Right lung (tissue), 5 donors: ENCODE measurements around the gene TNS3. TPM values are rescaled to one million over a fixed set of nuclear protein-coding genes. Genes with fewer than 3 reads are reported as not detected.
"Not testable (repeated sequence)": the region's sequence is repeated elsewhere in the genome, so short reads cannot be mapped to it uniquely, and the experiment has no call there.

Source experiments
- DNase-seq, 2 donors: peaks; one replicate each; pipeline ENCODE4 v3.0.0-alpha.2; 2013
- polyA plus RNA-seq, 5 donors: library from polyadenylated mRNA; unstranded; fragments of 120-200 nt; gene quantifications; one replicate each; pipeline versions ENCODE4 v1.2.1 to v1.2.3, GENCODE V29; 2013; ENCODE audit warnings: inconsistent platforms in 1 of 5, low replicate concordance in 1 of 5; ENCODE audit not compliant: insufficient read length in 5 of 5, insufficient read depth in 1 of 5

The TNS3 gene
- polyA plus RNA-seq, 5 donors = 76.8 to 102 (median 95.4) TPM

- DNase-seq = no peak
Measured at GRCh38 chr7:47543056-47543455, 38.9 kb downstream of the TNS3 start.

GRCh38 chr7:47542051-47542450, 39.9 kb downstream of the TNS3 start:
- DNase-seq = no peak

GRCh38 chr7:47541485-47541884, 40.4 kb downstream of the TNS3 start:
- not testable (repeated sequence) for DNase-seq

- no peak for DNase-seq
Measured at GRCh38 chr7:47540387-47541350, 41.2 kb downstream of the TNS3 start.

- DNase-seq = no peak
Measured at GRCh38 chr7:47540053-47540386, 41.9 kb downstream of the TNS3 start.

GRCh38 chr7:47539398-47540052, 42.4 kb downstream of the TNS3 start:
- DNase-seq = no peak

GRCh38 chr7:47538846-47539311, 43.0 kb downstream of the TNS3 start:
- no peak for DNase-seq

- DNase-seq = peak; percentile 58 to 60
Measured at GRCh38 chr7:47537716-47538675, 43.9 kb downstream of the TNS3 start.

GRCh38 chr7:47536661-47537611, 45.0 kb downstream of the TNS3 start:
- peak; percentile 57 to 59 for DNase-seq

GRCh38 chr7:47535704-47536628, 45.9 kb downstream of the TNS3 start:
- DNase-seq = no peak

GRCh38 chr7:47535035-47535703, 46.7 kb downstream of the TNS3 start:
- DNase-seq = no peak

GRCh38 chr7:47534322-47535034, 47.4 kb downstream of the TNS3 start:
- no peak for DNase-seq

- DNase-seq = no peak
Measured at GRCh38 chr7:47531584-47532492, 50.1 kb downstream of the TNS3 start.

GRCh38 chr7:47529826-47530555, 51.9 kb downstream of the TNS3 start:
- no peak for DNase-seq

GRCh38 chr7:47529405-47529804, 52.5 kb downstream of the TNS3 start:
- DNase-seq = no peak

GRCh38 chr7:47528471-47528870, 53.4 kb downstream of the TNS3 start:
- DNase-seq = no peak
